Small intestine (tissue), 7 donors: Measurements from ENCODE around the gene FAM8A1. TPM values are rescaled to one million over a fixed set of nuclear protein-coding genes. Genes with fewer than 3 reads are reported as not detected.

Experiments
- DNase-seq, 2 donors: peaks; one replicate each; pipeline versions ENCODE4 v3.0.0 to v3.0.0-alpha.2; 2013
- FAIRE-seq: peaks from 2 replicates; lab custom pipeline; 2012; peaks lifted over from hg19 to GRCh38; lab: Jason Lieb, UNC
- H3K27ac ChIP-seq, 3 donors: one replicate each; pipeline ENCODE4 v1.5.1; 2013; ENCODE audit warnings: low read length in 2 of 3, mild to moderate bottlenecking in 2 of 3, control low read depth in 1 of 3, inconsistent platforms in 1 of 3, low read depth in 1 of 3, moderate library complexity in 1 of 3
- H3K27me3 ChIP-seq, 3 donors: one replicate each; pipeline ENCODE4 v1.6.1; 2013; ENCODE audit warnings: low read length in 3 of 3, inconsistent platforms in 1 of 3; ENCODE audit not compliant: control insufficient read depth in 3 of 3, insufficient read depth in 3 of 3
- H3K36me3 ChIP-seq, 3 donors: one replicate each; pipeline ENCODE4 v1.6.1; 2013; ENCODE audit warnings: low read length in 3 of 3, inconsistent platforms in 1 of 3, low read depth in 1 of 3, mild to moderate bottlenecking in 1 of 3, moderate library complexity in 1 of 3; ENCODE audit not compliant: control insufficient read depth in 3 of 3, insufficient read depth in 2 of 3
- H3K4me1 ChIP-seq, 3 donors: one replicate each; pipeline ENCODE4 v1.6.1; 2013; ENCODE audit warnings: low read length in 2 of 3, inconsistent platforms in 1 of 3, low read depth in 1 of 3, mild to moderate bottlenecking in 1 of 3, moderate library complexity in 1 of 3; ENCODE audit not compliant: control insufficient read depth in 3 of 3, insufficient read depth in 2 of 3
- H3K4me3 ChIP-seq, 3 donors: one replicate each; pipeline ENCODE4 v1.5.1; 2013; ENCODE audit warnings: low read length in 3 of 3, control low read depth in 1 of 3, inconsistent platforms in 1 of 3, low read depth in 1 of 3, mild to moderate bottlenecking in 1 of 3, moderate library complexity in 1 of 3
- H3K9me3 ChIP-seq, 2 donors: one replicate each; pipeline ENCODE4 v1.6.1; 2013; ENCODE audit warnings: low read depth in 1 of 2, low read length in 1 of 2; ENCODE audit not compliant: control insufficient read depth in 2 of 2, insufficient read depth in 1 of 2
- WGBS, 3 donors: extraction: QIAGEN DNeasy Blood & Tissue Kit; methylation state at CpG; one replicate each; pipeline ENCODE4 v1.1.7; 2013; 5-methylcytosine and 5-hydroxymethylcytosine counted together
- polyA plus RNA-seq, 4 donors: library from polyadenylated mRNA; stranded (reverse) in 3 of 4; unstranded in 1 of 4; fragments of 200-250 nt in 3 of 4; fragments of 120-200 nt in 1 of 4; gene quantifications; one replicate each; pipeline versions ENCODE4 v1.2.1 to v1.2.3, GENCODE V29; 2013
- donor health status: healthy with polysubstance abuse.
- donor health status: control.
- donor health status: control.
- donor health status: Bipolar disorder and iron deficiency.
- donor health status: healthy.

The FAM8A1 gene
- polyA plus RNA-seq, 4 donors, result 5.1 to 33.1 (median 9.1) TPM

- H3K36me3 ChIP-seq, result peaks cover 0 to 23% (median 10%) of the 10 kb centered on the region in 3 donors
- no peak overlapping the region for H3K27ac ChIP-seq
- no peaks in the 10 kb centered on the region for H3K9me3 ChIP-seq
- peak in 1 of 2 donors; percentile 16 for DNase-seq
- peaks cover 0 to 5% (median 0%) of the 10 kb centered on the region in 3 donors for H3K4me1 ChIP-seq
- no peak for FAIRE-seq
- no peaks in the 10 kb centered on the region for H3K27me3 ChIP-seq
- 70 to 83% (median 76%) methylated on average over 5 of the region's 5 CpGs for WGBS, 3 donors
- no peak overlapping the region for H3K4me3 ChIP-seq
These were observed 30.5 kb downstream of the FAM8A1 start for GRCh38 chr6:17630511-17631073.

- FAIRE-seq (no peak), DNase-seq (no peak)
- Histone ChIP-seq H3K36me3 (peaks cover 0 to 22% (median 8%) of the 10 kb centered on the region in 3 donors), H3K27ac (no peak overlapping the region), H3K27me3 (no peaks in the 10 kb centered on the region), H3K4me3 (no peak overlapping the region), H3K9me3 (no peaks in the 10 kb centered on the region), H3K4me1 (peaks cover 0 to 5% (median 0%) of the 10 kb centered on the region in 3 donors)
- 62 to 91% (median 79%) methylated on average over 1 of the region's 1 CpG for WGBS, 3 donors
These were observed 32.8 kb downstream of the FAM8A1 start for GRCh38 chr6:17632934-17633333.

- H3K36me3 ChIP-seq, result peaks cover 0 to 22% (median 8%) of the 10 kb centered on the region in 3 donors
- FAIRE-seq, result no peak
These were observed 33.5 kb downstream of the FAM8A1 start for GRCh38 chr6:17633465-17634188.

GRCh38 chr6:17635568-17635967, 35.5 kb downstream of the FAM8A1 start:
- 93 to 98% (median 97%) methylated on average over 4 of the region's 4 CpGs for WGBS, 3 donors
- Histone ChIP-seq H3K9me3 (no peaks in the 10 kb centered on the region), H3K27me3 (no peaks in the 10 kb centered on the region), H3K4me1 (peaks cover 0 to 5% (median 0%) of the 10 kb centered on the region in 3 donors), H3K36me3 (peaks cover 0 to 21% (median 6%) of the 10 kb centered on the region in 3 donors), H3K27ac (no peak overlapping the region), H3K4me3 (no peak overlapping the region)
- DNase-seq (no peak), FAIRE-seq (no peak)

More at GRCh38 chr6:17633465-17634188, 33.5 kb downstream of the FAM8A1 start:
- no peaks in the 10 kb centered on the region for H3K27me3 ChIP-seq
- DNase-seq, result no peak
- no peak overlapping the region for H3K4me3 ChIP-seq
- 70 to 96% (median 75%) methylated on average over 2 of the region's 2 CpGs for WGBS, 3 donors
- H3K4me1 ChIP-seq, result peaks cover 0 to 5% (median 0%) of the 10 kb centered on the region in 3 donors
- no peak overlapping the region for H3K27ac ChIP-seq
- no peaks in the 10 kb centered on the region for H3K9me3 ChIP-seq

GRCh38 chr6:17638212-17638715, 38.2 kb downstream of the FAM8A1 start:
- peaks cover 1 to 24% (median 5%) of the 10 kb centered on the region in 3 donors for H3K36me3 ChIP-seq
- 73 to 83% (median 82%) methylated on average over 2 of the region's 2 CpGs for WGBS, 3 donors
- H3K9me3 ChIP-seq, result peaks cover 0 to 5% of the 10 kb centered on the region in 2 donors
- no peaks in the 10 kb centered on the region for H3K27me3 ChIP-seq
- DNase-seq (no peak), FAIRE-seq (no peak)
- no peaks in the 10 kb centered on the region for H3K4me1 ChIP-seq
- H3K27ac ChIP-seq, result no peak overlapping the region
- H3K4me3 ChIP-seq, result no peak overlapping the region

GRCh38 chr6:17640477-17640917, 40.4 kb downstream of the FAM8A1 start:
- Histone ChIP-seq H3K36me3 (peaks cover 2 to 28% (median 3%) of the 10 kb centered on the region in 3 donors), H3K27ac (no peak overlapping the region), H3K9me3 (peaks cover 0 to 5% of the 10 kb centered on the region in 2 donors), H3K4me3 (no peak overlapping the region), H3K27me3 (no peaks in the 10 kb centered on the region), H3K4me1 (no peaks in the 10 kb centered on the region)
- FAIRE-seq, result no peak
- WGBS, 3 donors, result 92 to 98% (median 92%) methylated on average over 3 of the region's 3 CpGs
- DNase-seq, result no peak

- Histone ChIP-seq H3K36me3 (peaks cover 3 to 39% (median 11%) of the 10 kb centered on the region in 3 donors), H3K9me3 (no peaks in the 10 kb centered on the region), H3K27me3 (no peaks in the 10 kb centered on the region), H3K4me3 (no peak overlapping the region), H3K4me1 (no peaks in the 10 kb centered on the region), H3K27ac (no peak overlapping the region)
- peak; percentile 33 for FAIRE-seq
- WGBS, 3 donors, result 97 to 100% (median 99%) methylated on average over 3 of the region's 3 CpGs
- DNase-seq, result no peak
These were observed 48.6 kb downstream of the FAM8A1 start for GRCh38 chr6:17648745-17649144.

- H3K9me3 ChIP-seq, result no peaks in the 10 kb centered on the region
- H3K4me1 ChIP-seq, result no peaks in the 10 kb centered on the region
- FAIRE-seq, result no peak
- no peak overlapping the region for H3K4me3 ChIP-seq
- H3K36me3 ChIP-seq, result peaks cover 3 to 33% (median 11%) of the 10 kb centered on the region in 3 donors
- H3K27me3 ChIP-seq, result no peaks in the 10 kb centered on the region
- WGBS, 3 donors, result 89 to 94% (median 91%) methylated on average over 3 of the region's 3 CpGs
- no peak for DNase-seq
- H3K27ac ChIP-seq, result no peak overlapping the region
These were observed 50.7 kb downstream of the FAM8A1 start for GRCh38 chr6:17650656-17651309.
